Mucosa of gallbladder (tissue), 1 donor: Measurements from ENCODE around the gene ADAM15. TPM values are rescaled to one million over a fixed set of nuclear protein-coding genes. Genes with fewer than 3 reads are reported as not detected.
A peak's percentile ranks its signal among the peaks of the same experiment; 100 is the strongest.

Experiments
- DNase-seq: peaks from one replicate; pipeline ENCODE4 v3.0.0-alpha.2; 2020; ENCODE audit warnings: low spot score
- total RNA-seq: library from RNA; stranded (reverse); gene quantifications from one replicate; pipeline ENCODE4 v1.2.1, GENCODE V29; 2021
- donor health status: DM: no; HTN: no; CAD: no.

The ADAM15 gene
- total RNA-seq, 1 donor from 2014 or later = 146 TPM

DNA sequence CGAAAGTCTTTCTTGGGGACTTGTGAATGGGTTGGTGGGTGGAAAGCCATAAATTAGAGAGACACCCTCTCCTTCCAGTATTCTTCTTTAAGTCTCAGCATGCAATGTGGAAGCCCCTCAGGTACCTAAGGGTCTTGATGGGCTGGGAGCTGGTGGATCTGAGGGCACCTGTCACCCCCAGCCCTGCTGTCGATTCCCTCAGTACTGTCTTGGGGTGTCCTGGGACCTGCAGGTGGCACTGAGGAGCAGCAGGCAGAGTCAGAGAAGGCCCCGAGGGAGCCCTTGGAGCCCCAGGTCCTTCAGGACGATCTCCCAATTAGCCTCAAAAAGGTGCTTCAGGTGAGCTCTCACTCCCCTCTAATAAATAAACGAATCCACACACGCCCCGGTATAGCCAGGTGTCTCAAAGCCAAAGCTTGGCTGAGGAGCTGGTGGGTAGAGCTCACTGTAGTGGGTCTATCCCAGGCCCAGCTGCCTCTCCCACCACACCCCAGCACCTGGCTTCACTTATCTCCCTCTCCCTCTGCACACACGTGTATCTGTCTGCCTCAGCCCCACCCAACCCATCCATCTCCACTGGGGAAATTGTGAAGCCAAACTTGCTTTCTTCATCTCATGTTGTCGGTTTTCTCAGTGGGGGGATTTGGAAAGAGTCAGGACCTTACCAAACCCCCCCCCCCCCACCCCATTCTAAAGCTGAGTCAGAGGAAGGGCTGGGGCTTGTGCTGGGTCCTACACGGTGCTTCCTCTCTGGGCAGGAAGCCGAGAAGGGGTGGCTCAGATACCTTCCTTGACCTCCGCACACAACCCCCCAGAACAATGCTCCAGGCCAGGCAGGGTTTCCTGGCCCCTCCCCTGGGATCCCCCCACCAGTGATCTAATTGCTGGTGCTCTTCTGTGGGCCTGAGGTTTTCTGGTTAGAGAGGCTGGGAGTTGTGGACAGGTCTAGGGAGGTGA is 1.6 kb downstream of the ADAM15 start:
- DNase-seq = no peak

DNA sequence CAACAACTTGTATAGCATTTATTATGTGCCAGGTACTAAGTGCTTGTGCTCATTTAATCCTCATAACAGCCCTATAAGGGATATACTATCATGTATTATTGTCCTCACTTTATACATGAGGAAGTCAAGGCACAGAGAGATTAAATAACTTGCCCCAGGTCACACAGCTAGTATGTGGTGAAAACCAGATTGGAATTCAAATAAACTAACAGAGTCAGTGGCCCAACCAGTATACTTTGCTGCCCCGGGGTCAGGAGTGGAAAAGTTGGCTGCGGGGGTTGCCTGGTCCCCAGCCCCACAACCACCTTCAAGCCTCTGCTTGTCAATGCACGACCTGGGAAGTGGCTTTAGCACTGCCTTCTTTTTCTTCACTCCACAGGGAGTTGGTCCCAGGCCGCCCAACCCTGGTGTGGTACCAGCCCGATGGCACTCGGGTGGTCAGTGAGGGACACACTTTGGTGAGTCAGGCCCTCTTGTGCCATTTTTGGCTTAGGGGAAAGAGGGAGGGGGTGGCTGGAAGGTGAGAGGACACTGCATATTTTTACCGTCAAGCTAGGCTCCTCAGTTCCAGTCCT is 2.5 kb downstream of the ADAM15 start:
- DNase-seq = no peak

DNA sequence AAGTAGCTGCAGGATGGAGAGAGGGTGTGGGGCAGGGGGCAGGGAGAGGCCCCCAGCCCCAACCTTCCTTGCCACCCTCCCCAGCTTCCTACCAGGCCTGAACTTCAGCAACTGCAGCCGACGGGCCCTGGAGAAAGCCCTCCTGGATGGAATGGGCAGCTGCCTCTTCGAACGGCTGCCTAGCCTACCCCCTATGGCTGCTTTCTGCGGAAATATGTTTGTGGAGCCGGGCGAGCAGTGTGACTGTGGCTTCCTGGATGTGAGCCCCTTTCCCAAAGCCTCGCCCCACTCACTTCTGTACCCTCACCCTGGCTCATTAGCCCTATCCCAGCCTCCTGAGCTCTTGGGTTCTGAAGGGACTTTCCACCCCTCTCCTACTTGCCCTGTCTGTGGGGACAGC is 6.0 kb downstream of the ADAM15 start:
- DNase-seq = no peak

DNA sequence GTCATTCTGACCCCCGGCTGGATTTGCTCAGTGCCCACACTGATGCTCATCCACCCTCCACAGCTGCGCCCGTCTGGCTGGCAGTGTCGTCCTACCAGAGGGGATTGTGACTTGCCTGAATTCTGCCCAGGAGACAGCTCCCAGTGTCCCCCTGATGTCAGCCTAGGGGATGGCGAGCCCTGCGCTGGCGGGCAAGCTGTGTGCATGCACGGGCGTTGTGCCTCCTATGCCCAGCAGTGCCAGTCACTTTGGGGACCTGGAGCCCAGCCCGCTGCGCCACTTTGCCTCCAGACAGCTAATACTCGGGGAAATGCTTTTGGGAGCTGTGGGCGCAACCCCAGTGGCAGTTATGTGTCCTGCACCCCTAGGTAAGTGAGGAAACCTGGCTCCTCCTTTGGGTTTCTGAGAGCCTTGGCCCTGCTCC is 6.7 kb downstream of the ADAM15 start:
- DNase-seq = no peak

DNA sequence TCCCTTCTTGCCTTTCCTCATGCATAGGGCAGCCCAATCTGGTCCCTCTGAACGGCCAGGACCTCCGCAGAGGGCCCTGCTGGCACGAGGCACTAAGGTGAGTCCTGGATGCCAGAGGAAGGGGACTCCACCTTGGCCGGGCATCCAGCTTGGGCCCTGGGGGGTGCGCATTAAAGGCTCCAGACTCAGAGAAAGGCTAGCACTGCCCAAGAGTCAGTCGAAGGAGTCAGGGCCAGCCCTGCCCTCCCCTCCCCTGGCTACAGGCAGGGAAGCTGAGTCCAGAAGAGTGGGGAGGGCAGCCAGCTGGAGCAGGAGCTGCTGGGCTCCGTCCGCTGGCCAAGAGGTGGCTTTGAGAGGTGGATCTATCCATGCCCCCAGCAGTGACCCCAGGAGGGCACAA is 9.6 kb downstream of the ADAM15 start:
- no peak for DNase-seq

DNA sequence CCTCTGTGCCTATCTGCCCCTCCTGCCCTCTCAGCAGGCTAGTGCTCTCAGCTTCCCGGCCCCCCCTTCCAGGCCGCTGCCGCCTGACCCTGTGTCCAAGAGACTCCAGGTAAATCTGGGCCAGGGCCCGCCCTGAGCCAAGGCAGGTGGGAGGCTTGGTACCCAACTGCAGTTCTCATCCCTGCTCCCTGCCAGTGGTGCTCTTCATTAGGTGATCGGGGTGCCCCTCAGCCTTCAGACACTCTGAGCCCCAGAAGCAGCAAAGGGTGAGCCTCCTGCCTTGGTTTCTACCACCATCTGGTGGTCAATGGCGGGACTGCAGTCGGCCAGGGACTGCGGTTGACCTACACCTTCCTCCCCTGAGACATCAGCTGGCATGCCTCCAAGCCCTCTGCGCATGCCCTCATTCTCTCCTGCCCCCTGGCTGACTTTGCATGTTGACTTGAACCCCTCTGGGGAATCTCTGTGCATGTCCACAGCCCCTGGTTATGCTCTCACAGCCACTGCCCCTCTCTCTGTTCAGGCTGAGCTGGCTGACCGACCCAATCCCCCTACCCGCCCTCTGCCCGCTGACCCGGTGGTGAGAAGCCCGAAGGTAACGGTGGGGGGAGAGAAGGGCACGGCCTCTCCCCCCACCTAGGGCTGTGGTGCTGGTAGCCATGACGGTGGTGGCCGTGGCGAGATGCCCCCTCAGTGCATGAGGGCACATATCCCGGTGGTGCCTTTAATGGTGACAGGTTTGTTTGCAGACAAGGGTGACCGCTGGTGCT is 10.4 kb downstream of the ADAM15 start:
- DNase-seq = peak; percentile 87

DNA sequence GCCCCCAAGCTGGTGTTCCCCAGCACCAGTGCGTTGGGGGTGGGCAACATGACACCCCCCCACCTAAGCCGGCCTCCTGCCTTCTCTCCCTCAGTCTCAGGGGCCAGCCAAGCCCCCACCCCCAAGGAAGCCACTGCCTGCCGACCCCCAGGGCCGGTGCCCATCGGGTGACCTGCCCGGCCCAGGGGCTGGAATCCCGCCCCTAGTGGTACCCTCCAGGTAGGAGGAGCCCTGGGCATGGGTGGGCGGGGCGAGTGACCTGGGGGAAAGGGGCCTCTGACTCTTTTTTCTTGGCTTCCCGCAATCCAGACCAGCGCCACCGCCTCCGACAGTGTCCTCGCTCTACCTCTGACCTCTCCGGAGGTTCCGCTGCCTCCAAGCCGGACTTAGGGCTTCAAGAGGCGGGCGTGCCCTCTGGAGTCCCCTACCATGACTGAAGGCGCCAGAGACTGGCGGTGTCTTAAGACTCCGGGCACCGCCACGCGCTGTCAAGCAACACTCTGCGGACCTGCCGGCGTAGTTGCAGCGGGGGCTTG is 11.1 kb downstream of the ADAM15 start:
- no peak for DNase-seq

DNA sequence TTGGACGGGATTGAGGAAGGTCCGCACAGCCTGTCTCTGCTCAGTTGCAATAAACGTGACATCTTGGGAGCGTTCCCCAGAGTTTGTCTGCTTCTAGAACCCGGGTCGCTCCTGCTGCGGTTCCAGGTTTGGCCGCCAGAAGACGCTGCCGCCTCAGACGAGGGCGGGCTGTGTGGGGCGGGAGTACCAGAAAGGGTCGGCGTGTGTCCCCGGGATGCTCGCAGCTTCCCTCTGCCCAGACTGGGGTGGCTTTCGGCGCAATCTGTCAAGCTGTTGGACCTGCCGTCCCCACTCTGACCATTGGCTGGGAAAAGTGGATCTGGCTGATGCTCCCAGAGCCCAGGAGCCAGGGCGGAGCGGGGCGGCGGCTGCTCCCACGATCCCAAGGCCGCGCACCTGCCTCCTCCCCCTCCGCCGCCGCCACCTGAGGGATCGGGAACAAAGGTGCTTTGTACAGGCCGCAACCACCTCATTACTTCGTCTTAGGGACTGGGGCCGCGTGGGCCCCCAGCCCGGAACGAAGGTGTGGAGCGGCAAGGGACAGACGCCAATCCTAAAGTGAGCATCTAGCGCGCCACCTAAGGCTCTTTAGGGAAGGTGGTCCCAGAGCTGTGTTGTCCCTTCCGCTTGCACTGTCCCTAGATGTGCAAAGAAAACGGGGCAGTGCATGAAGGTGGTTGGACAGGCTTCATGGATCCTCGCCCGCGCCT is 11.7 kb downstream of the ADAM15 start:
- DNase-seq = no peak

DNA sequence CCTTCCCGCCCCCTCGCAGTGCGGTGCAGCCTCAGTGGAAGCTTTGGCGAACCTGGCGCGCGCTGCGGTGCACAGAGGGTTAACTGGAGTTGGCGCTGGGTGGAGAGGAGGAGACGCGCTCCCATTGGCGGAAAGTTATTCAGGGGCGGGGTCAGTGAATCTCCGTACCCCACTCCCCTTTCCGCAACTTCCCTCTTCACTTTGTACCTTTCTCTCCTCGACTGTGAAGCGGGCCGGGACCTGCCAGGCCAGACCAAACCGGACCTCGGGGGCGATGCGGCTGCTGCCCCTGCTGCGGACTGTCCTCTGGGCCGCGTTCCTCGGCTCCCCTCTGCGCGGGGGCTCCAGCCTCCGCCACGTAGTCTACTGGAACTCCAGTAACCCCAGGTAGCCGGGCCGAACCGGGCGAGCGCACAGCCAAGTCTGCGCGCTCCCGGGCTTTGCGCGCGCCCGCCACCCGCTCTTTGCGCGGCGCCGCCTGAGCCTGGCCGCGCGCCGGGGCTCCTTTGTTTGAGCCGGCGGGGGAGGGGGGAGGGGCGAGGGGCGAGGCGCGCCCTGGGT is 12.5 kb downstream of the ADAM15 start, which contains the start of gene EFNA4:
TSS of gene EFNA4 (plus strand) at position 191 of the 561 bp plus-strand sequence. CDS start at position 275, 84 bp downstream.
- peak; percentile 88 for DNase-seq

DNA sequence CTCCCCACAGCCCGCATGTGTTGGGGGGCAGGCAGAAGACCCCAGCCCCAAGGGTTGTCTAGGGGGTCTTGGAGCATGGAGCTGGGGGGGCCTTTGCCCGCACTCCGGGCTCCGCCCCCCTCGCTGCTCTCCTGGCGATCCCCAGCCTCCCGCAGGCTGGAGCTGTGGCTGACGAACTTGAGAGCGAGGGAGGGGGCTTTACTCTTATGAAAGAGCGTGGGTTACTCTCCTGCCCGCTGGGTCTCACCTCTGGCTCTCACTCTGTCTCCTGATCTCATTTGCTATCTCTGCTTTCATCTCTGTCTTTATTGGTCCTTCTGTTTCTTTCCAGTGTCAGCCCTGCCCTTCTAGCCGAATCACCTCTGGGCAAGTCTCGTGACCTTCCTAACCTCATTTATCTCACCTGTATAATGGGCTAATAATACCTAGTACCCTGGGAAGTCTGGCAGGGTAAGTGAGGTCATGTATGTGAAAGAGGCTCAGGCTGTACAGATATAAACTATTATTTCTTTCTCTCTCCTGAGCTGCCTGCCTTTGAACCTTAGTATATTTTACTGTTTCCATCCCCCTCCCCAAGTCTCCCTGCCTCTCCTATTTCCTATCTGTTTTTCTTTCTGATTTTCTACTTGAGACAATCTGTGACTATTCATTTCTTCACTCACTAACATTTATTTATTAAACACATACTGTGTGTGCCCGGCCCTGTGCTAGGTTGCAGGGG is 13.2 kb downstream of the ADAM15 start:
- DNase-seq = no peak

DNA sequence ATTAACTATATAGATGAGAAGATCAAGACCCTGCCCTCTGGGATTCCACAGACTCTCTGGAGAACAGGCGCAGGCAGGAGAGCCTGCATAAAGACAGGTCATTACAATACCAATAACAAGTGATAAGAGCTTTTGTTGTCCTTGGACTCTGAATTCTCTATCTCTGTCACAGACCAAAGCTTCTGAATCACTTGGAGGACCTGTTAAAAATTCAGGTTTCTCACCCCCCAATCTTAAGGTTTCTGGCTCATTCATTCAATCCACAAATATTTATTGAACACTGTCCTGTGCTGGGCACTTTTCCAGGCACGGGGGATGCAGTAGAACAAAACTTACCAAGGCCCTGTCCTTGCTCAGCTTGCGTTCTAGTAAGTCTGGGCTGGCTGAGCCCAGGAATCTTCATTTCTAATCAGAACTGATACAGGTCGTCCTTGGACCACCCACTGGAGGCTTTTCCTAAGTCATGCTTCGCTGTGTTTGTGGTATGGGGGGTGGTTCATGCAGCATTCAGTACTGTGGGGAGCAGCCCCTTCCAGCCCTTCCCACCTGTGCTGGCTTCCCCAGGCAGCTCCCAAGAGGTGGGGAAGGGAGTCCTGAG is 13.8 kb downstream of the ADAM15 start:
- DNase-seq = no peak

DNA sequence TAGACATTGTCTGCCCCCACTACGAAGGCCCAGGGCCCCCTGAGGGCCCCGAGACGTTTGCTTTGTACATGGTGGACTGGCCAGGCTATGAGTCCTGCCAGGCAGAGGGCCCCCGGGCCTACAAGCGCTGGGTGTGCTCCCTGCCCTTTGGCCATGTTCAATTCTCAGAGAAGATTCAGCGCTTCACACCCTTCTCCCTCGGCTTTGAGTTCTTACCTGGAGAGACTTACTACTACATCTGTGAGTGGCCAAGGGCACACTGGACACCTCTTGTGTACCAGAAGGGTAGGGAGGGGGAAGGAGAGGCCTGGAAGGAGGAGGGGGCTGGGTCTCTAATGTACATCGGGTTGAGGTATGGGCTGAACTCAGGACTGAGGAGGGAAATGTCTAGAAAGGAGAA is 15.7 kb downstream of the ADAM15 start:
- DNase-seq = no peak

DNA sequence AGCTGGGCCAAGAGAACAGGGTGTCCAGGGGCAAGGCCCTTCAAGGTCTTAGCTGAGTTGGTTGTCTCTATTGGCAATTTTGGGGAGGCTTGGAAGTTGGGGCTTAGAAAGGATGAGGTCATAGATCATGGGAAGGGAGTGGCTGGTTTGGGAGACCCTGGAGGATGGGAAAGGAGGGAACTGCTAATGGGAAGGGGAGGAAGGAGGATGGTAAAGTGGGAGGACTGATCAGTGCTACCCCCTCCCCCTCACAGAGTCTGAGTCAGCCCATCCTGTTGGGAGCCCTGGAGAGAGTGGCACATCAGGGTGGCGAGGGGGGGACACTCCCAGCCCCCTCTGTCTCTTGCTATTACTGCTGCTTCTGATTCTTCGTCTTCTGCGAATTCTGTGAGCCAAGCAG is 17.5 kb downstream of the ADAM15 start:
- no peak for DNase-seq

DNA sequence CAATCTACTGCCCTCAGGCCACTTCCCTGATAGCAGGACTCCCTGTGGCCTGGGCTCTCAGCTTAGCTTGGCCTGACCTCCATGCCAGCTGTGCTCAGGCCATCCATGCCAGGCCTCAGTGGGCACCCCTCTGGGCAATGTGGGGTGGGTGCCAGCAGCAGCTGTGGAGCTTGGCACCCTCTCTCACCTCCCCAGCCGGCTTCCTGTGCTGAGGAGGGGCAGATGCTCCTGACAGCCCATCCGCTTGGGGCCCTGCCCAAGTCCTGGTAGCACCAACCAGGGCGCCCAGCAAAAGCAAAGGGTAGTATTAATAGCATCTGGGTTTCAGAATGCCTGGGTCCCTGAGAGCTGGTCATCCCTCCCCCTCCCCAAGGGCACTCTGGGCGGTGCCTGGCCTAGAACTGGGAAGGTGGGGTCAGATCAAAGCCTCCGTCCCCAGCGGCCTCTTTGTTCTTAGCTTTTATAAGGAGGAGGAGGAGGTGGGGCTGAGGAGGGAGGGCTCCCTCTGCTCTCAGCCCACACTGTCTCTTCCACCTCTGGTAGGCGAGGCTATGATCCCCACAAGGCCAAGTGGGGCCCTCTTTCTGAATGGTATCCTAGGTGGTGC is 18.5 kb downstream of the ADAM15 start:
- no peak for DNase-seq

DNA sequence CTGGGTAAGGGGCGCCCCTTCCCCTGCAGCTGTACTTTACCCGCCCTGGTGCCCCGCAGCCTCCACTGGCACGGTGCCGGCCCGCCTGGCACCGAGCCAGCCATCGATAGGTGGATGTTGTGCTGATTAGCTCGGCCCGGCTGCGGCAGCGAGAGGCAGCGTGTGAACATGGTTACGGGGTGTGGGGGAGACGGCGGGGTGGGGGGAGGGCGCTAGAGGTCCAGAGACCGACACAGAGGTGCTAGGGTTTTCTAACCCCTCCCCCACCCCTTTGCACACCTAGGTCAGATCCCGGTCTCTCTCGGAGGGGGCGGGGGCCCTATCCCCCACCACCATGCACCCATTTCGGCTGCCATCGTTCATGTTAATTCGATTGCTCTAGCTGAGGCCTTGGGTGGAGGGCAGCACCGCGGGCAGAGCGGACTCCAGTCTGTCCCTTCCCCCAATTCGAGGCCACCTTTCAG is 19.1 kb downstream of the ADAM15 start:
- no peak for DNase-seq

DNA sequence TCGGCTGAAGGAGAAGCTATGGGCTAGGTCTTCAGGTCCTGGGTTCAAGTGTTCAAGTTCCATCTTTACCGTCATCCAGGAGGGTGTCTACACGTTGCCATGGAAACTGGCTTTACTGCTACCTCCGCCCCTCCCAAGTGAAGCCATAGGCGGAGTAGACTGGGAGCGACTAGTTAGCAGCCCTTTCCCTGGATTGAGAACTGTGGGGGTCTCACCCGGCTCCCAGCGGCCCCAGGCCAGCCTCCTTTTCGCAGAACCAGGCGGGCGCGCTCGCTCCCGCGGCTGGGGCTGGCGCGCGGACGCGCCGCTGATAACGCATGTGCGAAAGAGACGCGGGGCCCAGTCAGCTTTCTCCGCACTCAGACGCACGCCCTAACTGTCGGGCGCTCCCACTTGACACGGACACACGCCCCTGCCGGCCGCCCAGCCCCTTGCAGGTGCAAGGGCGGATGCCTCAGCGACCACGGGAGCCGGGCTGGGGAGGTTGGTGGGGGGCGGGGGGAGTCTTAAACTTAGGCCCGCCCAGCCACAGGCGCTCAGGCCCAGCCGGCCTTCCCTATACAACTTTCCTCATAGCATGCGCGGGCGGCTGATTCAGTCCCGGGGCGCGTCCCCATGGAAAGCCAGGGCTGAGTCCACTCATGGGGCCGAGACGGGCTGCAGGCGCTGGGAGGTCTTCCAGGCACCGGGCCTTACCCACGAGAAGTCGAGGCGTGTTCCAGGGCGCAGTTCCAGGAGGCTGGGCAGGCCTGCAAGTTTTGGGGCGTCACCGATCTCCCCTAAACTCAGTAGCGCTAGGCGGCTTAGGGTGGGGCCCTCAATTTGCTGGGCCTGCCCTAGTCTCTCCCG is 19.8 kb downstream of the ADAM15 start:
- peak; percentile 64 for DNase-seq

DNA sequence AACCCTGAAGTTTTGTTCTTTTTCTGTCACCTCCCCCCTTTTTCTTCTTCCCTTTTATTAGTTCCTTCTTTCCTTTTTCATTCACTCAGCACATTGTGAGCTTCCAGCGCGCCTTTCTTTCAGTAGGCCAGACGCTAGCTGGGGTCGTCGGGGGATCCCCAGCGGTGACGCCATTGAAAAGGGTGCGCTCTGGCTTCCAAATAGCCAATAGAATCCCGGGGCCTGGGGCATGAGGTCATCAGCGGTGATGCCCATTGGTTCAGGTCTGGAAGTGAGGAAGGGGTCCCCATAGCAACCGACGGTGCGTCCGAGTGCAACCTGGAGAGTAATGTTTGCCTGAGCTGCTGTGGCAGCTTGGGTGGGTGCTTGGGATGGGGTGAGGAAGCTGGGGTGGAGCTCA is 20.6 kb downstream of the ADAM15 start:
- no peak for DNase-seq

DNA sequence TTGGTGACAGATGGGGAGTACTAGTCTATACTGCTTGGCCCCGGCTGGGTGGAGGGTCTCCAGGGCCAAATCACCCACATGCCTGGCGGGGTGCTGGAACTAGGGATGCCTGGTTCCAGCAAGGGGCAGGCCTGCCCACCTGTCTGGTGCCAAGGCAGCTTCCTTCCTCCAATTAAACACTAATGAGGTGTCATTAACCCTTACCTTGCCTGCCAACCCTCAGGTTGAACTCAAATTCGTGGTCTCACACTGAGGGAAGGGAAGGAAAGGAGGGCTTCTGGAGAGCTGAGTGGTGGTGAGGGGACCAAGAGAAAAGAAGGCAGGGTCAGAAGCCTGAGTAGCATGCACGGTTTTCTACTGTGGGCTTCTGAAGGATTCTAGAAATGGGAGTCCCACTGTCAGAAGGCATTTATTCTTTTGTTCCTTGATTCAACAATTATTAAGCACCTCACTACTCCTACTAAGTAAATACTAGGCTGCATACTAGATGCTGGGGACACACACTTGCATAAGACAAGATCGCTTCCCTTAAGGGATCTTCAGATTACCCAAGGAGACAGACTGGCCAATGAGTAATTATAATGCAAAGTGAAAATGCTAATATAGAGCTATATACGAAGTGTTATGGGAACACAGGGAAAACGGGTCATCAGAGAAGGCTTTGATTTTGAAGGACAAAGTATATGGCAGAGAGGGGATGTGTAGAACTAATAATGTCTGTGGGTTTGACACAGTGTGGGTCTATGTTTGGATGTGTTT is 21.6 kb downstream of the ADAM15 start:
- DNase-seq = no peak
